NCI-H524 treated with DMSO at 0.1 percent for 48 hours (cell line): ENCODE results near the gene SMARCD1.

ENCODE experiments used
- DNase-seq: peaks from one replicate; lab custom pipeline; 2025; lab: John Stamatoyannopoulos, UW

The SMARCD1 gene

DNA sequence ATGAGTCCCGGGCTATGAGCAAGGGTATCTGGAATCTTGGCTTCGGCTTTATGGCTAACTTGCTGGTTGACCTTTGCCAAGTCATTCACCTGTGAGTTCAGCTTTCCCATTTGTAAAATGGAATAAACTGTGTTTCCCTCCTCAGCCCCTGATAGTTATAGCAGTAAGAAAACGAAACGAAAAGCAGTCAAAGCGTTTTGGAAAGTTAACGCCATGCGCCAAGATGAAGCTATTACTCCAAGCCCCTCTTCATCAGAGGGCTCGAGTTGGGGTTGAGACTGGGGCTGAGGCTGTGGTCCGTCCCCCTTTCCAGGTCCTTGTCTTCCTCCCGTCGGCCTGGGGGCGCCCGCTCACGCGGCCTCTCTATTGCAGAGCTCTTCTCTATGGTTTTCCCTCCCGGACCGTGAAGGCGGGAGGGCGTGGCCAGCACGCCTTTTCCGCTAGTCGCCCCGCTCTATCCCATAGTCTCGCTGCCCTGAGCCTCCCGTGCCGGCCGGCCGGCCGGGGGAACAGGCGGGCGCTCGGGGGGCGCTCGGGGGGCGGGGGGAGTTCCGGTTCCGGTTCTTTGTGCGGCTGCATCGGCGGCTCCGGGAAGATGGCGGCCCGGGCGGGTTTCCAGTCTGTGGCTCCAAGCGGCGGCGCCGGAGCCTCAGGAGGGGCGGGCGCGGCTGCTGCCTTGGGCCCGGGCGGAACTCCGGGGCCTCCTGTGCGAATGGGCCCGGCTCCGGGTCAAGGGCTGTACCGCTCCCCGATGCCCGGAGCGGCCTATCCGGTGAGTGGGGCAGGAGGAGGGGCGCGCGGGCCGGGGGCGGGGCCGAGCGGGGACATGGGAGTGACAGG, at the start of gene SMARCD1:
Gene SMARCD1, plus strand, starts transcription at position 568 of the 840 bp plus-strand sequence. Its CDS starts 28 bp downstream, at position 596.
- peak; percentile 71 for DNase-seq

GRCh38 chr12:50038336-50038735, 46.8 kb upstream of the SMARCD1 start:
- DNase-seq = no peak

GRCh38 chr12:50039151-50039835, 45.8 kb upstream of the SMARCD1 start:
- peak; percentile 48 for DNase-seq

DNA sequence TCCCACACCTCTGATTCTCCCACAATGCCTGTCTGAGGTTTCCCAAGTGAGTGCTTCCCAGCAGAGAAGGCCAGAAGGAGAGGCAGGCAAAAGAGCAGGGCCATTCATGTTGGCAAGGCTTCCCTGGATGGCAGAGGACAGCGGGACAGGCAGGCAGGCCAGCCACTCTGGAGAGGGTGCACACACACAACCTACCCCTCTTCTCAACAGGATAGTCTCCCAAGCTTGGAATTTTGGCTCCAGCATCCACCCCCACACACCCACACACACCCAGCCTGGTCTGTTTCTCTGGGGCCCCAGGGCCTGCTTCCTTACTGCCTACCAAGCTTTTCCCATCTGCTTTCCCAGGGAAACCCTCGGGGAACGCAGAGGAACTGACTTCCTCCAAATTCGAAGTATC, 44.5 kb upstream of the SMARCD1 start:
- DNase-seq = no peak

GRCh38 chr12:50041062-50041860, 43.9 kb upstream of the SMARCD1 start:
- no peak for DNase-seq

- DNase-seq = no peak
These were observed 43.2 kb upstream of the SMARCD1 start for GRCh38 chr12:50041962-50042361.

DNA sequence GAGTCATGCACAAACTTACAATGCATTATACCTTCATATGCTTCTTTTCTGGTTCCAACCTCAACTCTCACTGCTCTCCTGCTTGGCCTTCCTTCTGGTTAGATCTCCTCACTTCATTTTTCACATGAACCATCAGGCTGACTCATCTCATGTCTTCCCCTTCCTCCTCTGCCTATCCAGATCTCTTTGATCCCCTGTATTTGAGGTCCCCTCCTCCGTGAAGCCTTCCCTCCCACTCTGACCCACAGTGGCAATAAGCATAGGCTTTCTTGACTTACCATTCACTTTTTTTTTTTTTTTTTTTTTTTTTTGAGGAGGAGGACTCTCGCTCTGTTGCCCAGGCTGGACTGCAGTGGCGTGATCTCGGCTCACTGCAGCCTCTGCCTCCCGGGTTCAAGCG, 42.4 kb upstream of the SMARCD1 start:
- no peak for DNase-seq

GRCh38 chr12:50043308-50043707, 41.8 kb upstream of the SMARCD1 start:
- DNase-seq = no peak

DNA sequence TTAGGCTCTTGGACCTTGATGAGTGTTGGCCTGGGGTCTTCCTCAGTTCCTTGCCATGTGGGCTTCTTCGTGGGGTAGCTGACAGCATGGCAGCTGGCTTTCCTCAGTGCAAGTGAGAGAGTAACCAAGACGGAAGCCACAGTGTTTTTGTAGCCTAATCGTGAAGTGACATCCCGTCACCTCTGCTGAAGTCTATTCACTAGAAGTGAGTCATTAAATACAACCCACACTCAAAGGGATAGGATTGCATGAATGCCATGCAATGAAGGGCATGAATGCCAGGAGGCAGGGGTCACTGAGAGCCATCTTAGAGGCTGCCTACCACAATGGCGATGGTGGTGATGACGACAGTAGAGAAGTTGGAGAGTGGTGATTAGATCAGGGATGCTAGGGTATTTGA, 41.3 kb upstream of the SMARCD1 start:
- no peak for DNase-seq

DNA sequence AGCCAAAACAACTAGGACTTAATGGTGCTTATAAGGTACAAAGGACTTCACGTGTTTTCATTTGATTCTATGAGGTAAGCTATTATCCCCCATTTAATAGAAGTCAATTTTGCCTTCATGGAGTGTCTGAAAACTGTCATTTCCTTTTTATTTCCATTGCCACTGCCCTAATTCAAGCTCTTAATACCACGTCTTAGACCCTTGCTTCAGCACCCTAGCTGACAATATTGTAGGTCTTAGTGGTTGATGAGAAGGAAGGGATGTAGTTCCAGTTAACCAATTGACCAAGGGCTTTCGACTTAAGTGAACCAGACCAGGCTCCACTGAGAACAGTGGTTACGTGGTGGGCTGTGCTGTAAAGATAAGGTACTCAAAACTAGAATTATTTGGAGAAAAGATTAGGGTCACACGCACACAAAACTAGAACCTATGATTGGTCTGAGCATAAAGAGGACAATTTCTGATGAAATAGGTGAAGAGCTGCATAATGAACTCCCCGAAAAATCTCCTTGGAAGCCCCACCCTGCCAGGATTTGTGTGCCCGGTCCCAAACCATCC, 37.4 kb upstream of the SMARCD1 start:
- no peak for DNase-seq

DNA sequence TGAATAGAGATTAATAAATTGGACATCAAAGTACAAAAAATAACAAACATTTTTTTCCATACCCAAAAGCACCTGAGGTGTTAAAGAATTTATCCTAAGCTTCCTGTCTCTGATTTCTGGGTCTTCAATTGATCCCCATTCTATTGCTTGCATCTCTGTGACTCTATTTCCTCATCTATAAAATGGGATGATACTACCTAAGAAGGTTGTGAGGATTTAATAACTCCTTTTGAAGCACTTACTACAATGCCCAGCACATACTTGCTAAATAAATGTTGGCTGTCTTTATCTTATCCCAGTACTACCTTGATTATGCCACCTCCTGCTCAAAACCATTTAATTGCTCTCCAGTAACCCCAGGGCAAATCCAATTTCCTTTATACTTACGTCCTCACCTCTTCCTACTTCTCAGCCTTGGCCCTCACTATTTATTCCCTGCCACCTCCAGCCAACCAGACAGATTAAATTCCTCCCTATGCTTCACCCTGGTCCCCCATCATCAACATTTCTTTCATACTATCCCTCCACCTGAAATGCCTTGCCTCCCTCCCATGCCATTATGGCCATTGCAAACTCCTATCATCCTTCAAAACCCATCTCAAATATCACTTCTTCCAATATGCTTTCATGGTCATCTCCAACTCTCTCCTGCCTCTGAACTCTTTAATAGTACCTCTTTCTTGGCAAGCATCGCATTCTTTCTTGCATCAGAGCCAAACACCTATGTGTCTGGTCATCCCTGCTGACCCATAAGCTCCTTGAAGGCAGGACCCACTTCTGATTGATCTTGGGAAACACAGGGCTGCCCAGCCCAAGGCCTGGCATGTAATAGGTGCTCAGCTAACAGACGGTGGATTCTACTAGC, 35.7 kb upstream of the SMARCD1 start:
- no peak for DNase-seq

DNA sequence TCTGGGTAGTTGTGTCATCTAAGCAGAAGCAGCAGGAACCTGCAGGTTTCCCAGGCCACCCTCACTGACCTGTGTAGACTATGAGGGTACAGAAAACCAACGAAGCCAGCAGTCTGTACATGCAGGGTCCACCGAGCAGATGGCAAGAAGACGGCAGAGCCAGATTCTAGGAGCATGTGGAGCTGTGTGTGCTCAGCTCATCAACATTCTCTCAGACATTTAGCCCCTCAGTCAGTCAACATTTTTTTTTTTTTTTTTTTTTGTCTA, 35.1 kb upstream of the SMARCD1 start:
- DNase-seq = no peak

GRCh38 chr12:50050410-50051098, 34.6 kb upstream of the SMARCD1 start:
- peak; percentile 65 for DNase-seq

- peak; percentile 37 for DNase-seq
These were observed 33.9 kb upstream of the SMARCD1 start for GRCh38 chr12:50051101-50051806.

- DNase-seq = no peak
These were observed 32.6 kb upstream of the SMARCD1 start for GRCh38 chr12:50052544-50052943.

GRCh38 chr12:50052964-50053363, 32.2 kb upstream of the SMARCD1 start:
- peak; percentile 92 for DNase-seq

DNA sequence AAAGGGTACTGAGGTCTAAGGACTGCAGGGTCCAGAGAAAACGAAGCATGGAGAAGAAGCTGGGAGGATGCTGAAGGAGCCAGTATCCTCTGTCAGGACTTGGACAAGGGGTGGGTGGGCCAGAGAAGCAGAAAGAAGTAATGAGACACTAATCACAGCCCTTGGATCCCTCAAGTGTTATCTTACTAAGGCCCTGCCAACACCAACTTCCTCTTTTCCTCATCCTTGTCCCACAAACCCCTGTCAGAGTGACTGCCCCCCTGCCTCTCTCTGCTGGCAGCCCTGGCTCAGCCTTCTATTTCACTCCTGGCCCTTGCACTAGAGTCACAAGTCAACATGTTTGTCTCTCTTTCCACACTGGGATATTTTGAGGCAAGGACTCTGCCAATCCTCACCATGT, 31.6 kb upstream of the SMARCD1 start:
- DNase-seq = no peak

- DNase-seq = peak; percentile 76
These were observed 29.1 kb upstream of the SMARCD1 start for GRCh38 chr12:50055831-50056638.

GRCh38 chr12:50056639-50056976, 28.5 kb upstream of the SMARCD1 start:
- DNase-seq = no peak
